ENCODE results near the gene LRRC14B. TPM values are rescaled to one million over a fixed set of nuclear protein-coding genes. Genes with fewer than 3 reads are reported as not detected.

Gene LRRC14B
- total and polyA plus RNA-seq, 2 experiments from 2014 or later, result not detected

GRCh38 chr5:179401-179800 is 11.9 kb upstream of the LRRC14B start:
- no peaks in the 10 kb centered on the region for H4K20me1 ChIP-seq (ENCODE audit: insufficient read depth)
- H3K4me1 ChIP-seq (ENCODE audit: insufficient read depth), result peaks cover under 1% of the 10 kb centered on the region; the same call in 1 of the 2 replicates
- no peaks in the 10 kb centered on the region for H3K9me3 ChIP-seq (ENCODE audit: low read depth)
- no peaks in the 10 kb centered on the region for H3K9me2 ChIP-seq (ENCODE audit: insufficient read depth)
- no peaks in the 10 kb centered on the region for H3K79me2 ChIP-seq (ENCODE audit: insufficient read depth)
- no peak overlapping the region for H3K27ac ChIP-seq
- no peaks in the 10 kb centered on the region for H3F3A ChIP-seq (ENCODE audit: insufficient read depth)
- no peak overlapping the region for H2AFZ ChIP-seq
- no peak for TF ChIP-seq EZH2phosphoT487 (IDR thresholded peaks at IDR 0.05; ENCODE audit: insufficient read depth, low read depth)
- no peak for DNase-seq
- H3K4me3 ChIP-seq, result no peak overlapping the region
- no peaks in the 10 kb centered on the region for H3K36me3 ChIP-seq (ENCODE audit: low read depth)
- in situ Hi-C loops (cut with MboI), result no loop called here
- H3K4me2 ChIP-seq (ENCODE audit: unreplicated experiment), result no peak overlapping the region
- H3K9ac ChIP-seq, result no peak overlapping the region
- WGBS, 2 experiments (ENCODE audit: low coverage in 1 of 2, low lambda C conversion rate in 2 of 2, missing lambda C conversion rate in 2 of 2), result 72 to 75% methylated on average over 9 of the region's 9 CpGs
- H3K27me3 ChIP-seq (replicated peaks; ENCODE audit: insufficient read depth), result peaks cover 9% of the 10 kb centered on the region; the same call in 1 of the 2 replicates

GRCh38 chr5:180286-180918 is 10.9 kb upstream of the LRRC14B start:
- no peak overlapping the region for H2AFZ ChIP-seq
- no peaks in the 10 kb centered on the region for H3K9me2 ChIP-seq (ENCODE audit: insufficient read depth)
- no peaks in the 10 kb centered on the region for H3F3A ChIP-seq (ENCODE audit: insufficient read depth)
- no peak for TF ChIP-seq EZH2phosphoT487 (IDR thresholded peaks at IDR 0.05; ENCODE audit: insufficient read depth, low read depth)
- TF ChIP-seq EZH2 (IDR thresholded peaks at IDR 0.05; ENCODE audit: insufficient read depth, poor library complexity, severe bottlenecking), result no peak
- H3K4me1 ChIP-seq (ENCODE audit: insufficient read depth), result peaks cover 4% of the 10 kb centered on the region; the same call in 1 of the 2 replicates
- H3K27me3 ChIP-seq (replicated peaks; ENCODE audit: insufficient read depth), result peaks cover 9% of the 10 kb centered on the region; the same call in 1 of the 2 replicates
- no peak overlapping the region for H3K9ac ChIP-seq
- H3K27ac ChIP-seq, result no peak overlapping the region
- H3K79me2 ChIP-seq (ENCODE audit: insufficient read depth), result no peaks in the 10 kb centered on the region
- H3K36me3 ChIP-seq (ENCODE audit: low read depth), result no peaks in the 10 kb centered on the region
- 69 to 70% methylated on average over 13 of the region's 13 CpGs for WGBS, 2 experiments (ENCODE audit: low coverage in 1 of 2, low lambda C conversion rate in 2 of 2, missing lambda C conversion rate in 2 of 2)
- H3K4me2 ChIP-seq (ENCODE audit: unreplicated experiment), result no peak overlapping the region
- no peak for DNase-seq
- H3K4me3 ChIP-seq, result no peak overlapping the region
- H3K9me3 ChIP-seq (ENCODE audit: low read depth), result no peaks in the 10 kb centered on the region
- in situ Hi-C loops (cut with MboI), result no loop called here
- no peaks in the 10 kb centered on the region for H4K20me1 ChIP-seq (ENCODE audit: insufficient read depth)

DNA sequence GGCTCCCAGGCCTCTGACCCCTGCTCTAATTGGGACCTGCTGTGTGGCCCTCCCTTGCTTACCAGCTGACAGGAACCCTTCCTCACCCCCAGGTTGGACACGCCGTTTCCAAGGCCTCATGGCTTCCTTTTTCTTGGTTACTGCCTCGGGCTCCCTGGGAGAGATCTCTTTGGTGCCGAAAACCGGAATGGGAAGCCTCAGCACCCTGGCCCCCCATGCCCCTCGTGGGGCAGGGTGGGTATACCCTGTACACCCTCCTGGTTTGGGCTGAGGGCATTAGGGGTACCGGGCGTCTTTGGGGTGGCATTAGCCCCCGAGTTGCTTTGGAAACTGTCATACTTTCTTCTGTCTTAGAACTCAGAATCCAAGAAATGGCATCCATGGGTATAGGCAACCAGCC is 10.1 kb upstream of the LRRC14B start:
- in situ Hi-C loops (cut with MboI), result no loop called here
- no peak for DNase-seq

GRCh38 chr5:181566-181965 is 9.7 kb upstream of the LRRC14B start:
- Histone ChIP-seq H3K27ac (no peak overlapping the region), H3K9ac (no peak overlapping the region), H3K36me3 (ENCODE audit: low read depth) (no peaks in the 10 kb centered on the region), H3K4me2 (ENCODE audit: unreplicated experiment) (no peak overlapping the region), H3K9me3 (ENCODE audit: low read depth) (no peaks in the 10 kb centered on the region), H3K27me3 (replicated peaks; ENCODE audit: insufficient read depth) (peaks cover 7% of the 10 kb centered on the region; the same call in 1 of the 2 replicates), H3F3A (ENCODE audit: insufficient read depth) (no peaks in the 10 kb centered on the region), H3K79me2 (ENCODE audit: insufficient read depth) (no peaks in the 10 kb centered on the region), H3K4me1 (ENCODE audit: insufficient read depth) (peaks cover 4% of the 10 kb centered on the region; the same call in 1 of the 2 replicates), H4K20me1 (ENCODE audit: insufficient read depth) (no peaks in the 10 kb centered on the region), H2AFZ (no peak overlapping the region), H3K9me2 (ENCODE audit: insufficient read depth) (no peaks in the 10 kb centered on the region), H3K4me3 (no peak overlapping the region)
- in situ Hi-C loops (cut with MboI), result no loop called here
- WGBS, 2 experiments (ENCODE audit: low coverage in 1 of 2, low lambda C conversion rate in 2 of 2, missing lambda C conversion rate in 2 of 2), result 69 to 83% methylated on average over 22 of the region's 22 CpGs
- no peak for TF ChIP-seq EZH2phosphoT487 (IDR thresholded peaks at IDR 0.05; ENCODE audit: insufficient read depth, low read depth)
- no peak for TF ChIP-seq EZH2 (IDR thresholded peaks at IDR 0.05; ENCODE audit: insufficient read depth, poor library complexity, severe bottlenecking)
- no peak for DNase-seq

More for the DNA sequence above, 10.1 kb upstream of the LRRC14B start:
- no peak overlapping the region for H2AFZ ChIP-seq
- no peak overlapping the region for H3K27ac ChIP-seq
- H3K9me2 ChIP-seq (ENCODE audit: insufficient read depth), result no peaks in the 10 kb centered on the region
- H4K20me1 ChIP-seq (ENCODE audit: insufficient read depth), result no peaks in the 10 kb centered on the region
- no peak overlapping the region for H3K9ac ChIP-seq
- WGBS, 2 experiments (ENCODE audit: low coverage in 1 of 2, low lambda C conversion rate in 2 of 2, missing lambda C conversion rate in 2 of 2), result 62 to 67% methylated on average over 9 of the region's 9 CpGs
- H3K36me3 ChIP-seq (ENCODE audit: low read depth), result no peaks in the 10 kb centered on the region
- H3K27me3 ChIP-seq (replicated peaks; ENCODE audit: insufficient read depth), result peaks cover 9% of the 10 kb centered on the region; the same call in 1 of the 2 replicates
- no peak overlapping the region for H3K4me3 ChIP-seq
- H3F3A ChIP-seq (ENCODE audit: insufficient read depth), result no peaks in the 10 kb centered on the region
- H3K9me3 ChIP-seq (ENCODE audit: low read depth), result no peaks in the 10 kb centered on the region
- H3K4me2 ChIP-seq (ENCODE audit: unreplicated experiment), result no peak overlapping the region
- no peaks in the 10 kb centered on the region for H3K79me2 ChIP-seq (ENCODE audit: insufficient read depth)
- TF ChIP-seq EZH2phosphoT487 (IDR thresholded peaks at IDR 0.05; ENCODE audit: insufficient read depth, low read depth), result no peak
- no peak for TF ChIP-seq EZH2 (IDR thresholded peaks at IDR 0.05; ENCODE audit: insufficient read depth, poor library complexity, severe bottlenecking)
- peaks cover 4% of the 10 kb centered on the region; the same call in 1 of the 2 replicates for H3K4me1 ChIP-seq (ENCODE audit: insufficient read depth)
